KOPT-K1 (cell line): Measurements from ENCODE around the gene FOLR1.

Experiments
- H3K27ac ChIP-seq: fragments of 200-600 bp; sonication (generic); 2 replicates; pipeline ENCODE4 v1.5.1; 2016; ENCODE audit warnings: antibody characterized with exemption, mild to moderate bottlenecking, low read depth, low read length; ENCODE audit not compliant: poor library complexity, severe bottlenecking
- H3K36me3 ChIP-seq: fragments of 200-600 bp; sonication (generic); 2 replicates; pipeline ENCODE4 v1.5.1; 2017; ENCODE audit warnings: antibody characterized with exemption, mild to moderate bottlenecking, low read length, moderate library complexity; ENCODE audit not compliant: insufficient read depth
- H3K9me3 ChIP-seq: fragments of 200-600 bp; sonication (generic); 2 replicates; pipeline ENCODE4 v1.5.1; 2017; ENCODE audit warnings: antibody characterized with exemption, low read length, mild to moderate bottlenecking; ENCODE audit not compliant: insufficient read depth, poor library complexity, severe bottlenecking

The FOLR1 gene

DNA sequence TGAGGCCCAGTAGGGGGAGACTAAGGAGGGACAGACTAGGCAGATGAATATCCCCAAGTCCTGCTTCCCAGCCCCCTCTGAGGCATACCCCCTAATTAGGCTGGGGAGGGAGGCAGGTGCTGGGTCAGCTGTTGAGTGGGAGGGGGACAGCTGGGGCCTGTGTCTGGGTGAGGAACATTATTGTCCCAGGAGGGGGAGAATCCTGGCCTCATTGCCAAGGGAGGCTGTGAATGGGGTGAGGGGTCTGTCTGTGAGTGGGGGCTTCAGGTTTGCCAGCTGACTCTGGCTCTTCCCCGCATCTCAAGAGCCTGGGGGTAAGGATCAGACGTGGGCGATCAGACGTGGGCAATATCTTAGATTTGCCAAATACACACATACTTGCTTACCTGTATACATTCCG is 34.8 kb downstream of the FOLR1 start:
- H3K9me3 ChIP-seq, result no peaks in the 10 kb centered on the region
- H3K27ac ChIP-seq, result no peak overlapping the region
- peaks cover 52% of the 10 kb centered on the region for H3K36me3 ChIP-seq

DNA sequence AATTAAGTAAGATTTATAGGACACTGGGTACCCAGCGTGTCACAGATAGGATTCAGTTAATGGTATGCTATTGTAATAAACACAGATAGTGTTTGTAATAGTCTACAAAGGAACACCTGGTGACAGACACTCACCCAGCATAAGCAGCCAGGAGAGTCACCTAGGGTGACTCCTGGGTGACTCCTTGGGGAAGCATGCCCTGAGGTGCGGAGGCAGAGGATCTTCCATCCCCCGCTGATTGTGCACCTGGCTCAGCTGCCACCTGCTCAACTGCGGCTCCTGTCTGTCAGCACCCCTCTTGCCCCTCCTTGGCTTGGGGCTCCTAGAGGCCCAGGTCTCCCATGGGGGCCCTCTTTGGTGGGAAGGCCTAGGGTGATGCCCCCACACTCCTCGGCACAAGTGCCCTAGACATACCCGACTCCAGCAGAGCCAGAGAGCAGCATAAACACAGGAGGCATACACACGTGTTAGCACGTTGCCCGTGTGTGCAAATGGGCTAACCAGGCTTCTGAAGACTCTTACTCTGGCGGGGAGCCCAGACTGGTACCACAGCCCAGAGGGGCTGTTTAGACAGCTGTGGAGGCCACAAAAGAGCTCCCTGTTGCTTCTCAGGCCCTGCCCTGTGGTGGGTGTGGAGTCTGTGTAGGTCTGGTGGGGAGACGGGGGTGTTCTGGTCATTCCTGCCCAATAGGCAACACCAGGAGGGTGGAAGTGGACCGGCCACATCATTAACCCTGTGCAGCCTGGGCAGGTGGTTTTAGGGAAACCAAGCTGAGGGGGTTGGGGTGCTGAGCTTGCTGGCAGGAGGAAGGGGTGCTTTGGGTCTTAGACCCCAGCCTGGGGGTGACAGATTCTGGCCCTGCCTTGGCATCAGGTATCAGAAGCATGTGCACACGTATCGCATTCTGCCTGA is 35.6 kb downstream of the FOLR1 start:
- Histone ChIP-seq H3K27ac (no peak overlapping the region), H3K36me3 (peaks cover 61% of the 10 kb centered on the region), H3K9me3 (no peaks in the 10 kb centered on the region)

DNA sequence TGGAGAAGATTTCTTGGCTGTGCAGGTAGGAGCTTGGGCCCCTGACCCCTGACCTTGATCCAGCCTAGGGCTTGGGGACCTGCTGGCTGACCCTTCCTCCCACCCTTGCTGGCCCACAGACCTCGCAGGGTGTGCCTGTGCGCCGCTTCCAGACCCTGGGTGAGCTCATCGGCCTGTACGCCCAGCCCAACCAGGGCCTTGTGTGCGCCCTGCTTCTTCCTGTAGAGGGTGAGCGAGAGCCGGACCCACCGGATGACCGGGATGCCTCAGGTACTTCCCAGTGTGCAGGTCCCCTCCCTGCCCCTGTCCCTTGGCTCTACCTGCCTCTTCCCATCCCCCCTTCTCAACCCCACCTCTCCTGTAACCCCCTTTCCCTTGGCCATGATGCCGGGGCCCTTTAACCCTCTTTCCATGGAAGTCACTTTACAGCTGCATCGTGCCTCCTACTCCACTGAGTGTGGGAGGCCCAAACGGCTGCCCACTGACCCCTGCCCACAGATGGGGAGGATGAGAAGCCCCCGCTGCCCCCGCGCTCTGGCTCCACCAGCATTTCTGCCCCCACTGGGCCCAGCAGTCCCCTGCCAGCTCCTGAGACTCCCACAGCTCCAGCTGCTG is 36.4 kb downstream of the FOLR1 start:
- Histone ChIP-seq H3K36me3 (peaks cover 69% of the 10 kb centered on the region), H3K9me3 (no peaks in the 10 kb centered on the region), H3K27ac (no peak overlapping the region)

DNA sequence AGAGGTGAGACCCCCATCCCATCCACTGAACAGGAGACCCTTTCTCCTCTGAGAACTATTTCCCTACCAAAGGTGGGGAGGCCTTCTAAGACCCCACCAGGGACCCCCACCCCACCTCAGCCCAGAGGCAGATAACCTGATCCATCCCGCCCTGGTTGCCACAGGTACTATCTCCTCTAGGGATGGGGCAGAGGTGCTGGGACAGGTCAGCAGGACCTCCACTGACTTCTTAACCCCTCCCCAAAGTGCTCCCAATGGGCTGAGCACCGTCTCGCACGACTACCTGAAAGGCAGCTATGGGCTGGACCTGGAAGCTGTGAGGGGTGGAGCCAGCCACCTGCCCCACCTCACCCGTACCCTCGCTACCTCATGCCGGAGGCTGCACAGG is 36.9 kb downstream of the FOLR1 start:
- no peaks in the 10 kb centered on the region for H3K9me3 ChIP-seq
- no peak overlapping the region for H3K27ac ChIP-seq
- peaks cover 74% of the 10 kb centered on the region for H3K36me3 ChIP-seq

DNA sequence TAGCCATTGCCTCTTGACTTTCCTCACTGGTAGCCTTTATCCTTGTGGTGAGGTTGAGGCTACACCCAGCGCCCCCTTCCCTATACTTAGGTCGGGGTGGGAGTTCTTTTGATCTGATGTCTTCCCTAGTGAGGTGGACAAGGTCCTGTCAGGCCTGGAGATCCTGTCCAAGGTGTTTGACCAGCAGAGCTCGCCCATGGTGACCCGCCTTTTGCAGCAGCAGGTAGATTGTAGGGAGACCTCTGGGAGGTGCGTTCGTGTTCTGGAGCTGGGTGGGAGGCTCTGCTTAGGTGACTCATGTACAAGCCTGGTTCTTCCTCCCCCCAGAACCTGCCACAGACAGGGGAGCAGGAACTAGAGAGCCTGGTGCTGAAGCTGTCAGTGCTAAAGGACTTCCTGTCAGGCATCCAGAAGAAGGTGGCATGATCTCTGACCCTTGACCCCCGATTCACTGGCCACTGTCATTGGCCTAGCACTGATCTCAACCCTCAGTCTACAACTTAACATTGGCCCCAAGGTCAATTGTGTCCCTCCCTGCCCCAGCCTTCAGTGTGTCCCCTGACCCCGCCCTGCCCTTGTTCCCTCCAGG is 37.5 kb downstream of the FOLR1 start:
- Histone ChIP-seq H3K27ac (no peak overlapping the region), H3K9me3 (no peaks in the 10 kb centered on the region), H3K36me3 (peaks cover 80% of the 10 kb centered on the region)

DNA sequence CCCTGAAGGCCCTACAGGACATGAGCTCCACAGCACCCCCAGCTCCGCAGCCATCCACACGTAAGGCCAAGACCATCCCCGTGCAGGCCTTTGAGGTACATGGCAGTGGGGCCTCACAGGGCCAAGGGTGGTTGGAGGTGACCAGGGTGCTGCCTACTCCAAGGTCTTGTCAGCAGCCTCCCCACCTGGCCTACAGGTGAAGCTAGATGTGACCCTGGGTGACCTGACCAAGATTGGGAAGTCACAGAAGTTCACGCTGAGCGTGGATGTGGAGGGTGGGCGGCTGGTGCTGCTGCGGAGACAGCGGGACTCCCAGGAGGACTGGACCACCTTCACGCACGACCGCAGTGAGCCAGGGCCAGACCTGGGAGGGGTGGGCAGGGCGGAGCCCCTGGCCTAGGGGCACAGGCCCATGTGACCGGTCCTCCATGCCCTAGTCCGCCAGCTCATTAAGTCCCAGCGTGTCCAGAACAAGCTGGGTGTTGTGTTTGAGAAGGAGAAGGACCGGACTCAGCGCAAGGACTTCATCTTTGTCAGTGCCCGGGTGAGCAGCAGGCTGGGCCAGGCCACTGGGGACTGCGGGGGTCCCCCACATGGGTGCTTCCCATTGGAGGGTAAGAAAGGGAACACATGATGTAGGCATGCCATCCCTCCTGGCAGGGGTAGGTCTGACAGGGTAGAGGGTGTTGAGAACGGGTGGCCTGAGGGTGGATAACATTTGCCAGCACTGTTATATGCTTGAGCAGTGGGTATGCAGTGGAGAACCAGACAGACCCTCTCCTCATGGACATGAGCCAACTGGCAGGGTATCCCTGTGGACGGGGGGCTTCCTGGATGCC is 38.2 kb downstream of the FOLR1 start:
- Histone ChIP-seq H3K9me3 (no peaks in the 10 kb centered on the region), H3K27ac (no peak overlapping the region), H3K36me3 (peaks cover 87% of the 10 kb centered on the region)

DNA sequence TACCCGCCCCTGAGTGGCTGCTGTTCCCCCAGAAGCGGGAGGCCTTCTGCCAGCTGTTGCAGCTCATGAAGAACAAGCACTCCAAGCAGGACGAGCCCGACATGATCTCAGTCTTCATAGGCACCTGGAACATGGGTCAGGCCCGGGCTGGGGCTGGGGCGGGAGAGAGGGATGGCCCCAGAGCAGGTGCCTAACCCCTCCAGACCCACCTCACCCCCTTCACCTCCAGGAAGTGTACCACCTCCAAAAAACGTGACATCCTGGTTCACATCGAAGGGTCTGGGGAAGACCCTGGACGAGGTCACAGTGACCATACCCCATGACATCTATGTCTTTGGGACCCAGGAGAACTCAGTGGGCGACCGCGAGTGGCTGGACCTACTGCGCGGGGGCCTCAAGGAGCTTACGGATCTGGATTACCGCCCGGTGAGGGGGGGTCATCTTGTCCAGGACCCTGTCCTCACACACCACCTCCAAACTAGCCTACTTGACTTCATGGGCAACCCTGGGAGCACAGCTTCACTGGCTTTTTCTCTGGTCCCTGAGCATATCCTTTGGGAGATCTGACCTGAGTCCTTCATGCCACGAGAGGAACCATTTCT is 38.9 kb downstream of the FOLR1 start:
- Histone ChIP-seq H3K9me3 (no peaks in the 10 kb centered on the region), H3K27ac (no peak overlapping the region), H3K36me3 (peaks cover 94% of the 10 kb centered on the region)

DNA sequence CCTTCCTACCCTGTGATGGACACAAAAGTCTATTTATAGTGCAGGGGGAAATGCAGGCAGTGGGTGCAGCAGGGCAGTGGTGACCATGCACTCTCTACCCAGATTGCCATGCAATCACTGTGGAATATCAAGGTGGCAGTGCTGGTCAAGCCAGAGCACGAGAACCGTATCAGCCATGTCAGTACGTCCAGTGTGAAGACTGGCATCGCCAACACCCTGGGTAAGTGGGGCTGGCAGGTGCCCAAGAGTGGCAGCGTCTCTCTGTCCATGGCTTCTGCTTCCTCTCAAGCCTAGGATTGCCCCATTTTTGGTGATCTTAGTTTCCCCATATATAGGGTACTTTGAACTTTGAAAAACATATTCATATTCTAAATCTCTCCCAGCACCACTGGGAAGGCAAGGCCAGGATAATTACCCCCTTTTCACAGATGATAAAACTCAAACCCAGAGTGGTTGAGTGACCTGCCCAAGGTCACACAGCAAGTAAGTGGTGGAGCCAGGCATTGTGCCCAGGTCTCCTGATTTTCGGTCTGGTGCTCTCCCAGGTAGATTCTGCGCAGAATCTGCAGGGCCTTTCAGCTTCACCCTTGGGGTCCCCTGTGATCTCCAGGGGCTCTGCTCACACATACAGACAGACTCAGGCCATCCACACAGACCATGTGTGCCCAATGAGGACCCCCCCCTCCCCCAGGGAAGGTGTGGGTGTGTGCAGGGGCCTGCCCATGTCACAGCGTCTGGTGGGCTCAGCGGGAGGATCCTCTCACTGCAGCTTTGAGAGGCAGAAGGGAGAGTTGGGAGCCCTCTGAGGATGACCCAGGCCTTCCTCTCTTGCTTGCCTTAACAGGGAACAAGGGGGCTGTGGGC is 39.7 kb downstream of the FOLR1 start:
- Histone ChIP-seq H3K36me3 (peaks cover 99% of the 10 kb centered on the region), H3K9me3 (no peaks in the 10 kb centered on the region), H3K27ac (no peak overlapping the region)

DNA sequence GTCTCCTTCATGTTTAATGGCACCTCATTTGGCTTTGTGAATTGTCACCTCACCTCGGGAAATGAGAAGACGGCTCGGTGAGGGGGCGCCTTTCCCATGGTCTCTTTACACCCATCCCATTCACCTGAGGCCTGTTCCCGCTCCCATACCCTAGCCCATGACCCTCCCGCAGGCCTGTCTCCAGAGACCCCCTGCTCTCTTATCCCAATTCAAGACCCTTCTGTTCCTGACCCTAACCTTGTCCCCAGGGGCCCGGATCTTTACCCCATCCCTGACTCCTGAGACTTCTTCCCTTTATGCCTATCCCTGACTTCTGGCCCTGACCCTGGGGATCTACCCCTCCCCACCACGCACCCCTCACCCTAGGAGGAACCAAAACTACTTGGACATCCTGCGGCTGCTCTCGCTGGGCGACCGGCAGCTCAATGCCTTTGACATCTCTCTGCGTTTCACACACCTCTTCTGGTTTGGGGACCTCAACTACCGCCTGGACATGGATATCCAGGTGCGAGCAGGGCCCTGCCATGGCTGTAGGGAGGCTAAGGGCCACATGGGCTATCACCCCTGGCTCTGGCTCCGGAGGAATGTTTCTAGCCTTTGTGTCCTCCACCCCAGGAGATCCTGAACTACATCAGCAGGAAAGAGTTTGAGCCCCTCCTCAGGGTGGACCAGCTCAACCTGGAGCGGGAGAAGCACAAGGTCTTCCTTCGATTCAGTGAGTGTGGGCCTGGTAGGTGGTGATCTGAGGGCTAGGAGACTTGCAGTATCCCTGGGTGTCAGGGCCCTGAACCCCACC is 40.5 kb downstream of the FOLR1 start:
- no peak overlapping the region for H3K27ac ChIP-seq
- H3K36me3 ChIP-seq, result peaks cover 100% of the 10 kb centered on the region
- H3K9me3 ChIP-seq, result no peaks in the 10 kb centered on the region

DNA sequence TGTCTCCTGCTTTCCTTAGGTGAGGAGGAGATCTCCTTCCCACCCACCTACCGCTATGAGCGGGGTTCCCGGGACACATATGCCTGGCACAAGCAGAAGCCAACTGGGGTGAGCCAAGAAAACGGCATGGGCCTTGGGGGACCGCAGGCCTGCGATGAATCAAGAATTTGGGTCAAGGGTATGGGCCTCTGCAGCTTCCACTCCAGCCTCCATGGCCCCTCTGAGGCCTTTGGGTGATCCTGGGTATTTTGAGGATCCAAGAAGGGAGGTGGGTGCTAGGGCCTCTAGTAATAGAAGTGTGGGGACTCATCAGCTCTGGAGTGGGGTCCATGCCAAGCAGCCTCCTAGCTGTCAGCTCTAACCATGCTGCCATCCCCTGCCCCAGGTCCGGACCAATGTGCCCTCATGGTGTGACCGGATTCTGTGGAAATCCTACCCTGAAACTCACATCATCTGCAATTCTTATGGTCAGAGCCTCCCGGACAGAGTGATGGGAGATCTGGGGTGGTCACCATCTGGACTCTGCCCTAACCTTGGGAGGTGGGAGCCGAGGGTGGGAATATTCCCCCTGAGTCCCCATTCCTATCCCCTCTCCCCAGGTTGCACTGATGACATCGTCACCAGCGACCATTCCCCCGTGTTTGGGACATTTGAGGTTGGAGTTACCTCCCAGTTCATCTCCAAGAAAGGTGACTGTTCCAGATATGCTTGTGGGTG is 41.3 kb downstream of the FOLR1 start:
- Histone ChIP-seq H3K27ac (no peak overlapping the region), H3K9me3 (no peaks in the 10 kb centered on the region), H3K36me3 (peaks cover 100% of the 10 kb centered on the region)

DNA sequence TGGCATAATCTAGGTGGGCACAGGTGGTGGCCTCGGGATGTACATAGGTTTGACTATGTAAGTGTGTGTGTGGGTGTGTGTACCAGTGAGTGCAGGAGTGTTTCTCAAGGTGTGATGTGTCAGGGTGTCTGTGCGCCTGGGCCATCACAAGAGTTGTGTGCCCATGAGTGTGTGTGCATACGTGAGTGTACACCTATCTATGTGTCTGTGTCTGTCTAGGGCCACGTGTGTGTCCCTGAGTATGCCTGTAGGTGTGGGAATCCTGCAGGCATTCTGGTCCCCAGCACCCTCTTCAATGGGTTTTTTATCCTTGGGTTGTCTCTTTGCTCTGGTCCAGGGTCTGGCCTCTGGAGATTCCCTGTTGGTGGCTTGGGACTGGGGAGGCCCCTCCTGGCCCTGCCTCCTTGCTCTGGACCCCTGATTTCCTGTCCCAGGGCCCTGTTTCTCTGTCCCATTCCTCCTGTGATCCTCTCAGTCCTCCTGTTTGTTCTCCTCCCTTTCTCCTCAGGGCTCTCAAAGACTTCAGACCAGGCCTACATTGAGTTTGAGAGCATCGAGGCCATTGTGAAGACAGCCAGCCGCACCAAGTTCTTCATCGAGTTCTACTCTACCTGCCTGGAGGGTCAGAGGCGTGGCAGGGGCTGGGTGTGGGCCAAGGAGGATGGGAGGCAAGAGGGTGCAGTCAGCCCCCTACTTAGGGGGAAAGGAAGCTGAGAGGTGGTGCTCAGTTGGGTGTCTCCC is 42.0 kb downstream of the FOLR1 start:
- no peak overlapping the region for H3K27ac ChIP-seq
- peaks cover 98% of the 10 kb centered on the region for H3K36me3 ChIP-seq

DNA sequence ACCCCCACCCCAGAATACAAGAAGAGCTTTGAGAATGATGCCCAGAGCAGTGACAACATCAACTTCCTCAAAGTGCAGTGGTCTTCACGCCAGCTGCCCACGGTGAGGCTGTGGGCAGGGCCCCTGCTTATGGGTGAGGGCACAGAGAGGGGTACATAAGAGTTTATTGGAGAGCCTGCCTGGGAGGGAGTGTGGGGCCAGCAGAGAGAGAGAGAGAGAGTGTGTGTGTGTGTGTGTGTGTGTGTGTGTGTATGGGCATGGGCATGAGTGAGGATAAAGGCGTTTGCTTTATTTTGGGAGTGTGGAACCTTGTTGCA is 42.5 kb downstream of the FOLR1 start:
- Histone ChIP-seq H3K27ac (no peak overlapping the region), H3K36me3 (peaks cover 92% of the 10 kb centered on the region), H3K9me3 (no peaks in the 10 kb centered on the region)

More for the DNA sequence above, 42.0 kb downstream of the FOLR1 start:
- H3K9me3 ChIP-seq, result no peaks in the 10 kb centered on the region
